ENCODE results near the gene OLFML2A. TPM values are rescaled to one million over a fixed set of nuclear protein-coding genes. Genes with fewer than 3 reads are reported as not detected.

Gene OLFML2A
- total RNA-seq, 1 donor, result 29.7 TPM

DNA sequence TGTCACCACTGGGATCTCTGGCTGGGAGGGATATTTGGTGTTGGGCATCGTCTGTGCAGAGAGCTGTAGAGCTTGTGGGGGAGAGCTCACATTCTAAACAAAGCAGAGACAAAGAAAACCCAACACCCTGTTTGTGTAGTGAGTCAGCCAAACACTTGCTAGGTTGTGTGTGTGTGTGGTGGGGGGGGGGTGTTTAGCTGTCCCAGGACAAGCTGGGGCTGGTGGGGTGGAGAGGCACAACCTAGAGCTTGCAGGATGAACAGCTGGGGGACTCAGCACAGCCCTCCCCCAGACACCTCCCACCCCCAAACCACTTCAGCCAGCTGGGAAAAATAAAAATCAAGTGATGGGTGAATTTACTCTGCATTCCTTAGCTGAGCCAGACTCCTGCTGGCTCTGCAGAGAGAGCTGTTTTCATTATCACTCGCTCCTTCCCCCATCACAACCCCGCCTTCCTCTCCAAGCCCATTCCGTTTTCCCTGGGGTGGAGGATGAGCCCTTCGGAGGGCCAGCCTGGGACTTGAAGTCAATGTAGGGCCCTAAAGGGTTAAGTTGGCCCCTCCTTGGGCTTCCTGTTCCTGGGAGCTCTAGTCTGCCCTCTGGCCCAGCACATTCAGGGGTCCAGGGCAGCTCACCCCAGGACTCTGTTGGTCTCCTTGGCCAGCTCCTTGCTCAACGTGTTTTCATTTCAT, 2.6 kb downstream of the OLFML2A start:
- no peak for TF ChIP-seq CTCF (IDR thresholded peaks at IDR 0.05; ENCODE audit: extremely low read depth, low read depth, low read length)
- Histone ChIP-seq H3K9me3 (ENCODE audit: low read depth, low read length) (no peaks in the 10 kb centered on the region), H3K36me3 (ENCODE audit: insufficient read depth, low read length) (no peaks in the 10 kb centered on the region), H3K4me1 (ENCODE audit: insufficient read depth, low read length) (peaks cover 23% of the 10 kb centered on the region), H3K27ac (ENCODE audit: low read depth, low read length) (no peak overlapping the region), H3K79me2 (ENCODE audit: insufficient read depth, low read length) (no peaks in the 10 kb centered on the region), H3K27me3 (ENCODE audit: insufficient read depth, low read length) (peaks cover 13% of the 10 kb centered on the region), H4K20me1 (ENCODE audit: insufficient read depth, low read length) (no peaks in the 10 kb centered on the region), H3K4me3 (ENCODE audit: insufficient read depth, low read length) (peak overlapping the region; percentile 53), H3K4me2 (ENCODE audit: insufficient read depth, low read length) (peak overlapping the region; percentile 86), H2AFZ (ENCODE audit: low read length) (peak overlapping the region; percentile 35)
- peak; percentile 98 for DNase-seq (ENCODE audit: insufficient read length, low spot score, missing footprints)

DNA sequence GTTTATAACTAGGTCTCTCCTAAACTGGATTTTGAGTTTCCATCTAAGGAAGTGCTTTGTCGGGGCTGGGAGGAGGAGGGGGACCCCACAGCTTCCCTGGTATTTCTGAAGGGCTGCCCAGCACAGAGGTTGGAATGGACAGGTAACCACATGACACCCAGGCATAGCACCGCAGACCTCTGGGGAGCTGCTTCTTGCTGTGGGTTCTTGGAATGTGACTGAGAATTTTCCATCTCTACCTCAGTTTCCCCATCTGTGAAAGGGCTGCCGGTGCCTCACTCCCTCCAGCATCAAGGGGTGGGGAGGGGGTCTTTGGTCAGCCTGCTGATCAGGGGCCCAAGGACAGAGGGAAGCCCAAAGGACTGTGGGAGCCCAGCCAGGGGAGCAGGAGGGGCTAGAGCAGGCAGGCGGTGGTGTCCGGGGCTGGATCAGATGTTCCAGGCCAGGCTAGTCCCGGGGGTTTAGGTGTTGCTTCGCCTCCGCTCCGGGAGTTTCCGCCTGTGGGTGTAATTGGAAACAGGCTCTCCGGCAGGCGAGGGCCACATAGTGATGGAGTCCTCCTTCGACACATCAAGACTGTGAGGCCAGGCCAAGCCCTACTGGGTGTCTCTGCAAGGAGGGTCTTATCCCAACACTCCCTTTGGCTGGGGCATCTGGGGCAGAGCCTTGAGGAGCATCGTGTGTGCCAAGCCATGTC, 3.3 kb downstream of the OLFML2A start:
- Histone ChIP-seq H3K4me1 (ENCODE audit: insufficient read depth, low read length) (peaks cover 25% of the 10 kb centered on the region), H3K27ac (ENCODE audit: low read depth, low read length) (no peak overlapping the region), H3K79me2 (ENCODE audit: insufficient read depth, low read length) (no peaks in the 10 kb centered on the region), H3K36me3 (ENCODE audit: insufficient read depth, low read length) (no peaks in the 10 kb centered on the region), H2AFZ (ENCODE audit: low read length) (peak overlapping the region; percentile 35), H3K9me3 (ENCODE audit: low read depth, low read length) (no peaks in the 10 kb centered on the region), H3K4me2 (ENCODE audit: insufficient read depth, low read length) (peak overlapping the region; percentile 86), H4K20me1 (ENCODE audit: insufficient read depth, low read length) (no peaks in the 10 kb centered on the region), H3K27me3 (ENCODE audit: insufficient read depth, low read length) (peaks cover 13% of the 10 kb centered on the region), H3K4me3 (ENCODE audit: insufficient read depth, low read length) (peak overlapping the region; percentile 53)
- TF ChIP-seq CTCF (IDR thresholded peaks at IDR 0.05; ENCODE audit: extremely low read depth, low read depth, low read length), result no peak
- DNase-seq (ENCODE audit: insufficient read length, low spot score, missing footprints), result peak; percentile 93

GRCh38 chr9:124780757-124781151, 3.8 kb downstream of the OLFML2A start:
- no peak overlapping the region for H3K4me3 ChIP-seq (ENCODE audit: insufficient read depth, low read length)
- H3K4me2 ChIP-seq (ENCODE audit: insufficient read depth, low read length), result no peak overlapping the region
- no peaks in the 10 kb centered on the region for H4K20me1 ChIP-seq (ENCODE audit: insufficient read depth, low read length)
- H3K36me3 ChIP-seq (ENCODE audit: insufficient read depth, low read length), result no peaks in the 10 kb centered on the region
- no peaks in the 10 kb centered on the region for H3K9me3 ChIP-seq (ENCODE audit: low read depth, low read length)
- peaks cover 25% of the 10 kb centered on the region for H3K4me1 ChIP-seq (ENCODE audit: insufficient read depth, low read length)
- DNase-seq (ENCODE audit: insufficient read length, low spot score, missing footprints), result peak; percentile 56
- H3K27ac ChIP-seq (ENCODE audit: low read depth, low read length), result no peak overlapping the region
- H3K27me3 ChIP-seq (ENCODE audit: insufficient read depth, low read length), result peaks cover 12% of the 10 kb centered on the region
- no peaks in the 10 kb centered on the region for H3K79me2 ChIP-seq (ENCODE audit: insufficient read depth, low read length)
- no peak overlapping the region for H2AFZ ChIP-seq (ENCODE audit: low read length)
- no peak for TF ChIP-seq CTCF (IDR thresholded peaks at IDR 0.05; ENCODE audit: extremely low read depth, low read depth, low read length)

DNA sequence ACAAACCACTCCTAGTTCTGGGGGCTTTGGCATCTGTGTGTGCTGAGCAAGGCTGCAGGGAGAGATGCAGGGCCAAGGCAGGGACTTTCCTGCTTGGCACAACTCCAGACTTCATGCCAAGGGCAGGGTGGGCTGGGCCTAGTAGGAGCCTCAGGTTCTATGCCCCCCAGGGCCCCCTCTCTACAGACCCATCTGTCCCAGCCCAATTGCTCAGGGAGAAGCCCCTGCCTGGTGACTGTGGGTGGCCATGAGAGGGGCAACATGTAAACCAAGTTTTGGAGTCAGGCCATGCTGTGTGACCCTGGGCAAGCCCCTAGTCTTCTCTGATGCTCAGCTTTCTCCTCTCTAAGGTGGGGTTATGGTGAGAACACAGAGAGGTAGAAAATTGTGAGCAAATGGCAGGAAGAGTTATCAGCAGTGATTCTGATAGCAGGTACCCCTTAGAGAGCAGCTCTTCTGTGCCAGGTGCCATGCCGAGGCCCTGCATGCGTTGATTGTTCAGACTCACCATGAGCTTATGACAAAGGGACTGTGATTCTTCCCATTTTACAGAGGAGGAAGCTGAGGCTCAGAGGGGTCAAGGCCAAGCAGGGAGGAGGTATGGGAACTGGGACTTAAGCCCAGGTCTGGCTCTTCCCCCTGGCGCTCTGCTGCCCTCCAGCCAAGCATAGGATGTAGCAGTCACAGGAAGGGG, 5.2 kb downstream of the OLFML2A start:
- Histone ChIP-seq H3K79me2 (ENCODE audit: insufficient read depth, low read length) (no peaks in the 10 kb centered on the region), H4K20me1 (ENCODE audit: insufficient read depth, low read length) (no peaks in the 10 kb centered on the region), H3K9me3 (ENCODE audit: low read depth, low read length) (no peaks in the 10 kb centered on the region), H2AFZ (ENCODE audit: low read length) (no peak overlapping the region), H3K4me2 (ENCODE audit: insufficient read depth, low read length) (no peak overlapping the region), H3K27ac (ENCODE audit: low read depth, low read length) (no peak overlapping the region), H3K27me3 (ENCODE audit: insufficient read depth, low read length) (peaks cover 2% of the 10 kb centered on the region), H3K36me3 (ENCODE audit: insufficient read depth, low read length) (no peaks in the 10 kb centered on the region), H3K4me3 (ENCODE audit: insufficient read depth, low read length) (no peak overlapping the region), H3K4me1 (ENCODE audit: insufficient read depth, low read length) (peaks cover 21% of the 10 kb centered on the region)
- TF ChIP-seq CTCF (IDR thresholded peaks at IDR 0.05; ENCODE audit: extremely low read depth, low read depth, low read length), result no peak
- peak; percentile 49 for DNase-seq (ENCODE audit: insufficient read length, low spot score, missing footprints)
